ENCODE results near the gene TEF.
A peak's percentile ranks its signal among the peaks of the same experiment; 100 is the strongest.

The TEF gene

DNA sequence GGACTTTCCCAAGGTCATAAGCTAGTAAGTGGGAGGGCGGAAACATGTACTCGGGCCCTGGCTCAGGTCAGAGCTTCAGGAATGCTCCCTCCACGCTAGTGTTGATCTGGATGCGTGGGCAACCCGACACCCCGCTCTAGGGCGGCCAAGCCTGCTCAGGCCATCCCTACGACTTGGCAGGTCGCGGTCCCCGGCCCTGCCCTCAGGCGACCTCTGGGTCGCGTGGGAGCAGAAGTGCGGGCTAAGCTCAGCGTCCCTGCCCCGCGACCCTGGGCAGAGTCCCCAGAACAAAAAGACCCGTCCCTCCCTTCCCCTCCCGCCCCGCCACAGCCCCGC, 781 bp upstream of the TEF start:
- no peak for DNase-seq (ENCODE audit: insufficient read length, low spot score)
- FAIRE-seq: no peak
- TF ChIP-seq, protein P1, sequence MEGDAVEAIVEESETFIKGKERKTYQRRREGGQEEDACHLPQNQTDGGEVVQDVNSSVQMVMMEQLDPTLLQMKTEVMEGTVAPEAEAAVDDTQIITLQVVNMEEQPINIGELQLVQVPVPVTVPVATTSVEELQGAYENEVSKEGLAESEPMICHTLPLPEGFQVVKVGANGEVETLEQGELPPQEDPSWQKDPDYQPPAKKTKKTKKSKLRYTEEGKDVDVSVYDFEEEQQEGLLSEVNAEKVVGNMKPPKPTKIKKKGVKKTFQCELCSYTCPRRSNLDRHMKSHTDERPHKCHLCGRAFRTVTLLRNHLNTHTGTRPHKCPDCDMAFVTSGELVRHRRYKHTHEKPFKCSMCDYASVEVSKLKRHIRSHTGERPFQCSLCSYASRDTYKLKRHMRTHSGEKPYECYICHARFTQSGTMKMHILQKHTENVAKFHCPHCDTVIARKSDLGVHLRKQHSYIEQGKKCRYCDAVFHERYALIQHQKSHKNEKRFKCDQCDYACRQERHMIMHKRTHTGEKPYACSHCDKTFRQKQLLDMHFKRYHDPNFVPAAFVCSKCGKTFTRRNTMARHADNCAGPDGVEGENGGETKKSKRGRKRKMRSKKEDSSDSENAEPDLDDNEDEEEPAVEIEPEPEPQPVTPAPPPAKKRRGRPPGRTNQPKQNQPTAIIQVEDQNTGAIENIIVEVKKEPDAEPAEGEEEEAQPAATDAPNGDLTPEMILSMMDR (IDR thresholded peaks at IDR 0.05; ENCODE audit: insufficient read depth, missing control alignments): no peak

DNA sequence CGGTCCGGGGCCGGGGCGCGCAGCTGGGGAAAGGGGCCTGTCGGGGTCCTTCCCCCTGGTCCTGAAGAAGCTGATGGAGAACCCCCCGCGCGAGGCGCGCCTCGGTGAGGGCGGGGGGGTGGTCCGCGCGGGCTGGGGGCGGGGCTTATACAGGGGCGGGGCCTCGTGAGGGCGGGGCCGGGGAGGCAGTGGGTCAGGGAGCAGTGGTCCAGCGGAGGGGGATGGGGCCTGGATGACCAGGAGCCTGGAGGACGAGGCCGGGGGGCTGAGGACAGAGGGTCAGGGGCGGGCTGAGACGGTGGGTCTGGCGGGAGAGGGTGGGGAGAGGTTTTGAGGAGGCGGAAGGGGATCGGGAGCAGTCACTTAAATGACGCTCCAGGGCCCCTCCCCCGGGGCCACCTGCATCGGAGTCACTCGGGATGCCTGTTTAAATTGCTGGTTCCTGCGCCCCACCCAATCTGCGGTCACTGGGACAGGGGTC, 396 bp downstream of the TEF start:
- TF ChIP-seq, protein P1 (IDR thresholded peaks at IDR 0.05; ENCODE audit: insufficient read depth, missing control alignments): no peak
- peak; percentile 60 for DNase-seq (ENCODE audit: insufficient read length, low spot score)
- FAIRE-seq: no peak

DNA sequence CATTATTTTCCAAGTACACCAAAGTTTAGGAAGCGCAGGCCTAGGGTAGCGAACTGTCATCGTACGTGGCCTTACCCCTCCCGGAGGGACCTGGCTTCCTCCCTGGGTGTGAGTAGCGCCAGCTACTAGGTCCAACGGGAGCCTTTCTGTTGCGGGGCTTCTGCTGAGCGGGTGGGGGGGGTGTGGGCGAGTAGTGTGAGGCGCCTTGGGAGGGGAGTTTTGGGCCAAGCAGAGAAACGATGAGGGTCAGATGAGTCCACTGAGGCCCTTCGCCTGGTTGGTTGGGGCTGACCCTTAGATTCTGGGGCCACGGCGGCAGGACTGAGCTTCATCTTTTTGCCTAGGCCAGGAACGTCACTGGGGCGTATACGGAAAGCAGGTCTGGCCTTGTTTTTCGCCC, 868 bp downstream of the TEF start:
- TF ChIP-seq, protein P1 (IDR thresholded peaks at IDR 0.05; ENCODE audit: insufficient read depth, missing control alignments): no peak
- DNase-seq (ENCODE audit: insufficient read length, low spot score) (no peak), FAIRE-seq (no peak)

DNA sequence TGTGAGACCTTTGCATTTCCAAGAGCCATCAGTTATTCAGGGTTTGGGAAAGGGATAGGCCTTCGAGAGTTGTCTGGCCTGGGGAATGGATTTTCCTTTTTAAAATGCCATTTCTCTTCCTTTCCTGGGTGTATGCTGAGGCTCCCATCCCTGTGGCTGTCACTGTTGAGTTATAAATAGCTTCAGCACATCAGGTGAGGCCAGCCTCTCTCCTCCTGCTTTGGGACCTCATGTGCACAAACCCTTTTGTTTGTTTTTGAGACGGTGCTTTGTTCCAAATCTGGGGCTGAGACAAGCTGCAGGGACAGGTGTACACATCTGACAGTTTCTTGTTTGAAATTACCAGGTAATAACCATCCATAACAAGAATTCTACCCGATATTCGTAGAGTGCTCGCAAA, 1.3 kb downstream of the TEF start:
- TF ChIP-seq, protein P1 (IDR thresholded peaks at IDR 0.05; ENCODE audit: insufficient read depth, missing control alignments): no peak
- FAIRE-seq (no peak), DNase-seq (ENCODE audit: insufficient read length, low spot score) (no peak)

DNA sequence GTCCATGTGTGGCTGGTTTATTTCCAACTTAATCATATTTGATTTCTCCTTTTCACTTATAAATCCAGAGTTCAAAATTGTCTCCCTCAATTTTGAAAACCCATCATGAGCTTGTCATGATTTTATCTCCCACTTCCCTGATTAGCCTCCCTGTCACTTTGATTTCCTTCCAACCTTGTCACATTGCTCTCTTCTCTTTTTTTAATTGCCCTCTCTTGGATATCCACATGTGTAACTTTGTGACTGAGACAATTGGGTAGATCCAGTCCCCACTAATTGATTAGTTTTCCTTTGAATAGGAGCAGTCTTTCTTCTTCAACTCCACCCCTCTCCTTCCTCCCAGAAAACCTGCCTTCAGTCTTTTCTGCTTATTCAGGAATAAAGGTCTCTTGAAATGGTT, 2.4 kb downstream of the TEF start:
- TF ChIP-seq, protein P1 (IDR thresholded peaks at IDR 0.05; ENCODE audit: insufficient read depth, missing control alignments): no peak
- no peak for FAIRE-seq
- DNase-seq (ENCODE audit: insufficient read length, low spot score): no peak

DNA sequence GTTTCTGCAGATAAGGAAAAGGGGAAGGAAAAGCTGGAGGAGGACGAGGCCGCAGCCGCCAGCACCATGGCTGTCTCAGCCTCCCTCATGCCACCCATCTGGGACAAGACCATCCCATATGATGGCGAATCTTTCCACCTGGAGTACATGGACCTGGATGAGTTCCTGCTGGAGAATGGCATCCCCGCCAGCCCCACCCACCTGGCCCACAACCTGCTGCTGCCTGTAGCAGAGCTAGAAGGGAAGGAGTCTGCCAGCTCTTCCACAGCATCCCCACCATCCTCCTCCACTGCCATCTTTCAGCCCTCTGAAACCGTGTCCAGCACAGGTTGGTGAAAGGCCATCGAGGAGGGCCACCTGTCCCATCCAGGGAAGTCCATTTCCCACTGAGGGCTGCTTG, 5.6 kb downstream of the TEF start:
- FAIRE-seq (no peak), DNase-seq (ENCODE audit: insufficient read length, low spot score) (no peak)
- TF ChIP-seq, protein P1 (IDR thresholded peaks at IDR 0.05; ENCODE audit: insufficient read depth, missing control alignments): no peak

DNA sequence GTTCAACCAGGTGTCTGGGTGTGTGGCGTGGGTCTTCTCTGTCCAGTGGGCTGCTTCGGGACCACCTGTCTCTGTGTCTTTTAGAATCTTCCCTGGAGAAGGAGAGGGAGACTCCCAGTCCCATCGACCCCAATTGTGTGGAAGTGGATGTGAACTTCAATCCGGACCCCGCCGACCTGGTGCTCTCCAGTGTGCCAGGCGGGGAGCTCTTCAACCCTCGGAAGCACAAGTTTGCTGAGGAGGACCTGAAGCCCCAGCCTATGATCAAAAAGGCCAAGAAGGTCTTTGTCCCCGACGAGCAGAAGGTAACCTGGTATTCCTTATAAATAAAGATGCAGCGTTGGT, 12.2 kb downstream of the TEF start:
- TF ChIP-seq, protein P1 (IDR thresholded peaks at IDR 0.05; ENCODE audit: insufficient read depth, missing control alignments): no peak
- DNase-seq (ENCODE audit: insufficient read length, low spot score) (no peak), FAIRE-seq (no peak)
